Measurements from ENCODE around the gene HTRA2.

DNA sequence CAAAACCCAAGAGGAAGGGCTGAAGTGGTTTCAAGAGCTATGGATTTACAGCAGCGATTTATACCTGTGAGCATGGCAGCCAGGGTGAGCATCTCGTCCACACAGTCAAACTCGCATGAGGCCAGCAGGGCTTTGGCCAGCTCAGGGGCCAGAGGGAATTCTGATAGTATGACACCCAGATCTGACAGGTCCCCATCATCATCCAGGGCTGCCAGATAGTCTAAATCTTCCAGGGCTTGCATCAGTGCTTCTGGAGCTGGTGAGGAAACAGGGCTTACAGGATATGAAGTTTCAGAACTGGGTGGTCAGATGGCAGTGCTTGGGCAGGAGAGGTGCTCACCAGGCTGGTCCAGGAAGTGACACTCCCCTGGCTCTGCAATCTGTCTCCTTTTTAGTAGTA lies 7.2 kb upstream of the HTRA2 start:
- TF ChIP-seq, protein P1, sequence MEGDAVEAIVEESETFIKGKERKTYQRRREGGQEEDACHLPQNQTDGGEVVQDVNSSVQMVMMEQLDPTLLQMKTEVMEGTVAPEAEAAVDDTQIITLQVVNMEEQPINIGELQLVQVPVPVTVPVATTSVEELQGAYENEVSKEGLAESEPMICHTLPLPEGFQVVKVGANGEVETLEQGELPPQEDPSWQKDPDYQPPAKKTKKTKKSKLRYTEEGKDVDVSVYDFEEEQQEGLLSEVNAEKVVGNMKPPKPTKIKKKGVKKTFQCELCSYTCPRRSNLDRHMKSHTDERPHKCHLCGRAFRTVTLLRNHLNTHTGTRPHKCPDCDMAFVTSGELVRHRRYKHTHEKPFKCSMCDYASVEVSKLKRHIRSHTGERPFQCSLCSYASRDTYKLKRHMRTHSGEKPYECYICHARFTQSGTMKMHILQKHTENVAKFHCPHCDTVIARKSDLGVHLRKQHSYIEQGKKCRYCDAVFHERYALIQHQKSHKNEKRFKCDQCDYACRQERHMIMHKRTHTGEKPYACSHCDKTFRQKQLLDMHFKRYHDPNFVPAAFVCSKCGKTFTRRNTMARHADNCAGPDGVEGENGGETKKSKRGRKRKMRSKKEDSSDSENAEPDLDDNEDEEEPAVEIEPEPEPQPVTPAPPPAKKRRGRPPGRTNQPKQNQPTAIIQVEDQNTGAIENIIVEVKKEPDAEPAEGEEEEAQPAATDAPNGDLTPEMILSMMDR (IDR thresholded peaks at IDR 0.05): no peak
- no peak for TF ChIP-seq ZFX (IDR thresholded peaks at IDR 0.05; ENCODE audit: borderline replicate concordance)
